Keratinocyte (primary cell): ENCODE data around the gene GRIN1. TPM values are rescaled to one million over a fixed set of nuclear protein-coding genes. Genes with fewer than 3 reads are reported as not detected.

Experiments used
- DNase-seq: peaks from one replicate; pipeline ENCODE4 v3.0.0-alpha.2; 2011; ENCODE audit warnings: low read depth, missing footprints, low spot score
- FAIRE-seq: peaks from 2 replicates; lab custom pipeline; 2011; peaks lifted over from hg19 to GRCh38; lab: Jason Lieb, UNC
- H2AFZ ChIP-seq: 2 replicates; pipeline ENCODE4 v1.6.0; 2012; ENCODE audit warnings: low read length, control low read depth, inconsistent platforms; ENCODE audit not compliant: control insufficient read depth
- H3K27ac ChIP-seq: 2 replicates; pipeline ENCODE4 v1.5.1; 2011; ENCODE audit warnings: low read length; ENCODE audit not compliant: control insufficient read depth, insufficient read depth
- H3K27me3 ChIP-seq: 3 replicates; pipeline ENCODE4 v1.6.0; 2011; ENCODE audit warnings: low read length; ENCODE audit not compliant: control insufficient read depth, insufficient read depth; ENCODE audit errors: extremely low read depth
- H3K36me3 ChIP-seq, 2 experiments: 2 replicates in 1 of 2; 3 replicates in 1 of 2; pipeline ENCODE4 v1.5.1; 2011; ENCODE audit warnings: low read length in 2 of 2, mild to moderate bottlenecking in 1 of 2; ENCODE audit not compliant: control insufficient read depth in 2 of 2, insufficient read depth in 2 of 2; ENCODE audit errors: extremely low read depth in 1 of 2
- H3K4me1 ChIP-seq: 3 replicates; pipeline ENCODE4 v1.5.1; 2011; ENCODE audit warnings: low read length; ENCODE audit not compliant: control insufficient read depth, insufficient read depth; ENCODE audit errors: extremely low read depth
- H3K4me2 ChIP-seq: 3 replicates; pipeline ENCODE4 v1.6.0; 2011; ENCODE audit warnings: low read depth, low read length; ENCODE audit not compliant: control insufficient read depth, insufficient read depth; ENCODE audit errors: extremely low read depth
- H3K4me3 ChIP-seq, 3 experiments: fragments of 200-600 bp in 1 of 3; sonication (generic) in 1 of 3; 2 replicates in 2 of 3; 3 replicates in 1 of 3; pipeline ENCODE4 v1.5.1; 2011 to 2016; ENCODE audit warnings: low read length in 3 of 3, mild to moderate bottlenecking in 3 of 3, control low read depth in 2 of 3, inconsistent platforms in 1 of 3, low read depth in 1 of 3, mixed read lengths in 1 of 3, mixed run types in 1 of 3, moderate library complexity in 1 of 3; ENCODE audit not compliant: control insufficient read depth in 2 of 3, insufficient read depth in 2 of 3; ENCODE audit errors: extremely low read depth in 1 of 3
- H3K79me2 ChIP-seq: 2 replicates; pipeline ENCODE4 v1.6.0; 2012; ENCODE audit warnings: low read length; ENCODE audit not compliant: control insufficient read depth, insufficient read depth
- H3K9ac ChIP-seq: 3 replicates; pipeline ENCODE4 v1.6.0; 2011; ENCODE audit warnings: low read length; ENCODE audit not compliant: control insufficient read depth, insufficient read depth; ENCODE audit errors: extremely low read depth
- H3K9me1 ChIP-seq: 3 replicates; pipeline ENCODE4 v1.6.0; 2011; ENCODE audit warnings: low read length; ENCODE audit not compliant: control insufficient read depth, insufficient read depth; ENCODE audit errors: extremely low read depth
- H3K9me3 ChIP-seq: 2 replicates; pipeline ENCODE4 v1.5.1; 2012; ENCODE audit warnings: low read depth, low read length; ENCODE audit not compliant: control insufficient read depth
- H4K20me1 ChIP-seq: 3 replicates; pipeline ENCODE4 v1.6.0; 2011; ENCODE audit warnings: low read length; ENCODE audit not compliant: control insufficient read depth, insufficient read depth; ENCODE audit errors: extremely low read depth
- CTCF ChIP-seq, 3 experiments: IDR thresholded peaks in 1 of 3; conservative IDR thresholded peaks in 1 of 3; optimal IDR thresholded peaks in 1 of 3; 2 replicates in 2 of 3; 3 replicates in 1 of 3; pipeline versions ENCODE3 to v1.5.1; 2011; ENCODE audit warnings: low read length in 3 of 3, mild to moderate bottlenecking in 3 of 3, moderate library complexity in 2 of 3, control low read depth in 1 of 3, inconsistent platforms in 1 of 3; ENCODE audit not compliant: insufficient read depth in 2 of 3; ENCODE audit errors: extremely low read depth in 1 of 3
- EZH2 ChIP-seq: IDR thresholded peaks from one replicate; pipeline ENCODE4 v1.6.1; 2012; ENCODE audit warnings: inconsistent platforms, mild to moderate bottlenecking, low read length, moderate library complexity
- dilution Hi-C: fragments of 300-500 bp; cut with MboI; formaldehyde crosslinking; loops from one replicate; pipeline ENCODE4 v1.7.0; 2020; ENCODE audit warnings: low sequenced_read_pairs; ENCODE audit not compliant: extremely low pct_ligation_motif_present
- polyA plus RNA-seq, 5 experiments: library from polyadenylated mRNA; depleted of rRNA in 3 of 5; stranded (reverse) in 3 of 5; stranded (forward) in 1 of 5; unstranded in 1 of 5; fragments of >200 nt; gene quantifications; 1 replicate in 1 of 5; 2 replicates in 3 of 5; 3 replicates in 1 of 5; pipeline versions ENCODE4 v1.2.1 to v1.2.3, GENCODE V29; 2011 to 2012; ENCODE audit warnings: missing spikeins in 2 of 5, low read depth in 1 of 5, low replicate concordance in 1 of 5

GRIN1 gene
- polyA plus RNA-seq, 1 donor (not counting 4 experiments of a cell fraction or from before 2014, with no cell fraction given), result 0.03 TPM

DNA sequence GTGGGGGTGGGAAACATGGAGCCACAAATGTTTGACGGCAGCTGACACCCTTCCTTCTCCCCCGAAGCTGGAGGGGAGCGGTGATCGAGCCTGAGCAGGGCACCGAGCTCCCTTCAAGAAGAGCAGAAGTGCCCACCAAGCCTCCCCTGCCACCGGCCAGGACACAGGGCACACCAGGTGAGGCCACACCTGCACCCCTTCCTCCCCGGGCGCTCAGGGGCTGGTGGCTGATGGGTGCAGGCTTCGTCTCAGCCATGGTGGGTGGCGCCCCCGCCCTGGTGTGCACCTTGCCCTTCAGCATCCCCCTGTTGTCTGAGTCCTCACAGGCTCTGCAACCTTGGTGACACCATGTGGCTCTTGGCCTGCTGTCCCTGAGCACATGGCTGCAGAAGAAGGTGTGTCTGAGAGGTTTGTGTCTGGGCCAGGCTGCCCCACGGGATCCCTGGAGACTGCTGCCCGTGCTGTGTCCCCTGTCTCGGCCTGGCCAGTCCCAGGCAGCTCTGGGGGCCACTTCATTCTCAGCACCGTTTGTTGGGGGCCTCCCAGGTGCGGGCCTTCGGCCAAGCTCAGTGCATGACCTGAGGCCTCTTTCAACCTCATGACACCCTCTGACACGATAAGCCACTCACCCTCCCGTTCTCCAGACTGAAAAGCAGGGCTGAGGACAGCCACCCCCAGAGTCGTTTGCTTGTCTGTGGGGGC, 41.0 kb upstream of the GRIN1 start:
- no peak for TF ChIP-seq EZH2
- no peak for TF ChIP-seq CTCF (optimal IDR thresholded peaks at IDR 0.05 in 1 of 3, IDR thresholded peaks at IDR 0.05 in 1 of 3, conservative IDR thresholded peaks at IDR 0.05 in 1 of 3; ENCODE audit: extremely low read depth in 1 of 3, insufficient read depth in 2 of 3, low read length in 3 of 3)
- Histone ChIP-seq H4K20me1 (no peaks in the 10 kb centered on the region), H3K9me1 (no peaks in the 10 kb centered on the region), H3K4me1 (no peaks in the 10 kb centered on the region), H3K36me3 (peaks cover 30 to 42% of the 10 kb centered on the region in 2 experiments), H3K9ac (no peak overlapping the region), H3K79me2 (peaks cover 2% of the 10 kb centered on the region), H3K4me2 (no peak overlapping the region), H3K4me3 (no peak overlapping the region), H2AFZ (no peak overlapping the region), H3K27ac (no peak overlapping the region), H3K9me3 (peaks cover 12% of the 10 kb centered on the region), H3K27me3 (no peaks in the 10 kb centered on the region)
- no peak for FAIRE-seq
- dilution Hi-C loops, result no loop called here
- DNase-seq, result no peak

- no peaks in the 10 kb centered on the region for H3K4me1 ChIP-seq
- H3K9me3 ChIP-seq, result peaks cover 17% of the 10 kb centered on the region
- no peak for TF ChIP-seq EZH2
- no peak for TF ChIP-seq CTCF (optimal IDR thresholded peaks at IDR 0.05 in 1 of 3, IDR thresholded peaks at IDR 0.05 in 1 of 3, conservative IDR thresholded peaks at IDR 0.05 in 1 of 3; ENCODE audit: extremely low read depth in 1 of 3, insufficient read depth in 2 of 3, low read length in 3 of 3)
- H3K4me2 ChIP-seq, result no peak overlapping the region
- no peaks in the 10 kb centered on the region for H4K20me1 ChIP-seq
- no peak for DNase-seq
- no peaks in the 10 kb centered on the region for H3K9me1 ChIP-seq
- H3K36me3 ChIP-seq, result peaks cover 34 to 53% of the 10 kb centered on the region in 2 experiments
- dilution Hi-C loops, result no loop called here
- FAIRE-seq, result no peak
- H3K27ac ChIP-seq, result no peak overlapping the region
- H3K79me2 ChIP-seq, result peaks cover 4% of the 10 kb centered on the region
- no peaks in the 10 kb centered on the region for H3K27me3 ChIP-seq
- H2AFZ ChIP-seq, result no peak overlapping the region
- H3K9ac ChIP-seq, result no peak overlapping the region
- H3K4me3 ChIP-seq, result no peak overlapping the region
Measured at GRCh38 chr9:137099231-137099630, 39.7 kb upstream of the GRIN1 start.
